ENCODE results near the gene MCHR1. TPM values are rescaled to one million over a fixed set of nuclear protein-coding genes. Genes with fewer than 3 reads are reported as not detected.

MCHR1 gene
- total and polyA plus RNA-seq, 2 of the 13 experiments (the other 11 are each of a cell fraction or from before 2014, with no cell fraction given), result 0.40 to 0.83 TPM

GRCh38 chr22:40679249-40679963, at the start of gene MCHR1 (continued):
- TF ChIP-seq CAMTA2 (CRISPR knock-in tag; IDR thresholded peaks at IDR 0.05; ENCODE audit: borderline replicate concordance) (0 out of 2 replicates have a peak, but pooled peaks have one; percentile 32), ZMYM4 (CRISPR knock-in tag; IDR thresholded peaks at IDR 0.05) (no peak), PATZ1 (CRISPR knock-in tag; IDR thresholded peaks at IDR 0.05) (0 out of 2 replicates have a peak, but pooled peaks have one; percentile 13), CCAR2 (optimal IDR thresholded peaks at IDR 0.05; ENCODE audit: low read depth, low read length) (no peak), ZNF710 (CRISPR knock-in tag; IDR thresholded peaks at IDR 0.05; ENCODE audit: borderline replicate concordance) (0 out of 2 replicates have a peak, but pooled peaks have one; percentile 31), MTF2 (CRISPR knock-in tag; IDR thresholded peaks at IDR 0.05; ENCODE audit: borderline replicate concordance) (peak; percentile 72; the same call in 1 of the 2 replicates), FOXJ3 (CRISPR knock-in tag; IDR thresholded peaks at IDR 0.05; ENCODE audit: borderline replicate concordance) (no peak), ZFP91 (CRISPR knock-in tag; IDR thresholded peaks at IDR 0.05; ENCODE audit: borderline replicate concordance) (peak; percentile 65; the same call in 1 of the 2 replicates), ZNF512B (CRISPR knock-in tag; IDR thresholded peaks at IDR 0.05; ENCODE audit: borderline replicate concordance) (peak; percentile 54; the same call in 1 of the 2 replicates), HNRNPLL (IDR thresholded peaks at IDR 0.05; ENCODE audit: low read depth, low read length, poor library complexity, severe bottlenecking) (peak; percentile 69), PITX1 (CRISPR knock-in tag; IDR thresholded peaks at IDR 0.05) (0 out of 2 replicates have a peak, but pooled peaks have one; percentile 26), FOXO4 (CRISPR knock-in tag; conservative IDR thresholded peaks at IDR 0.05) (0 out of 2 replicates have a peak, but pooled peaks have one; percentile 85), ZNF292 (CRISPR knock-in tag; IDR thresholded peaks at IDR 0.05; ENCODE audit: borderline replicate concordance, low read depth) (peak; percentile 58; the same call in 1 of the 2 replicates), SOX13 (IDR thresholded peaks at IDR 0.05) (no peak), SOX13 (CRISPR knock-in tag; conservative IDR thresholded peaks at IDR 0.05 in 1 of 2, IDR thresholded peaks at IDR 0.05 in 1 of 2) (0 out of 4 replicates have a peak, but pooled peaks of 1 of the 2 experiments have one; percentile 7), ZNF773 (CRISPR knock-in tag; IDR thresholded peaks at IDR 0.05; ENCODE audit: borderline replicate concordance) (0 out of 2 replicates have a peak, but pooled peaks have one; percentile 26), ZNF652 (CRISPR knock-in tag; IDR thresholded peaks at IDR 0.05; ENCODE audit: borderline replicate concordance, low read depth) (peak; percentile 92)

All from HepG2 (cell line).